ENCODE data around the gene SV2A.

SV2A gene

GRCh38 chr1:149906570-149907075, 11.0 kb downstream of the SV2A start:
- TF ChIP-seq CTCF (IDR thresholded peaks at IDR 0.05; ENCODE audit: borderline replicate concordance, insufficient read depth, low read depth, low read length) = no peak

GRCh38 chr1:149903836-149904491, 13.7 kb downstream of the SV2A start:
- no peak for TF ChIP-seq CTCF (IDR thresholded peaks at IDR 0.05; ENCODE audit: borderline replicate concordance, insufficient read depth, low read depth, low read length)
- H3K4me3 ChIP-seq (ENCODE audit: low read depth, low read length) = no peak overlapping the region

More at GRCh38 chr1:149906570-149907075, 11.0 kb downstream of the SV2A start:
- no peak overlapping the region for H3K4me3 ChIP-seq (ENCODE audit: low read depth, low read length)

- peak within 1 kb of the TSS; percentile 87 for H3K4me3 ChIP-seq (ENCODE audit: low read depth, low read length)
- TF ChIP-seq CTCF (IDR thresholded peaks at IDR 0.05; ENCODE audit: borderline replicate concordance, insufficient read depth, low read depth, low read length) = no peak
Observed at GRCh38 chr1:149899460-149900284, 18.0 kb downstream of the SV2A start, which contains the start of gene BOLA1. BOLA1 (plus strand) TSS chr1:149899568; CDS start chr1:149900060, 492 bp downstream.

- H3K4me3 ChIP-seq (ENCODE audit: low read depth, low read length) = no peak overlapping the region
- no peak for TF ChIP-seq CTCF (IDR thresholded peaks at IDR 0.05; ENCODE audit: borderline replicate concordance, insufficient read depth, low read depth, low read length)
Observed at GRCh38 chr1:149896575-149896974, 21.1 kb downstream of the SV2A start.

- no peak for TF ChIP-seq CTCF (IDR thresholded peaks at IDR 0.05; ENCODE audit: borderline replicate concordance, insufficient read depth, low read depth, low read length)
- peak overlapping the region; percentile 43 for H3K4me3 ChIP-seq (ENCODE audit: low read depth, low read length)
Observed at GRCh38 chr1:149888999-149889289, 28.7 kb downstream of the SV2A start.

- peak overlapping the region; percentile 43 for H3K4me3 ChIP-seq (ENCODE audit: low read depth, low read length)
- peak; percentile 63; the same call in 1 of the 2 replicates for TF ChIP-seq CTCF (IDR thresholded peaks at IDR 0.05; ENCODE audit: borderline replicate concordance, insufficient read depth, low read depth, low read length)
Observed at GRCh38 chr1:149888247-149888998, 29.2 kb downstream of the SV2A start.
